GM21723 (cell line): Measurements from ENCODE around the gene ZNF274.
"Not testable (repeated sequence)": the region's sequence is repeated elsewhere in the genome, so short reads cannot be mapped to it uniquely, and the experiment has no call there.

ENCODE experiments used
- ATAC-seq: cut with Tn5 transposase; IDR thresholded peaks from one replicate; pipeline ENCODE4 v1.9.1; 2021; ENCODE audit warnings: mild to moderate bottlenecking, moderate library complexity; ENCODE audit not compliant: unreplicated experiment

ZNF274 gene

GRCh38 chr19:58212336-58213074 is 29.6 kb downstream of the ZNF274 start:
- no peak for ATAC-seq

- no peak for ATAC-seq
These were observed 30.2 kb downstream of the ZNF274 start for GRCh38 chr19:58213075-58213369.

GRCh38 chr19:58217069-58217481 is 34.2 kb downstream of the ZNF274 start:
- no peak for ATAC-seq

- ATAC-seq, result no peak
These were observed 34.9 kb downstream of the ZNF274 start for GRCh38 chr19:58217607-58218391.

GRCh38 chr19:58218899-58219298 is 36.0 kb downstream of the ZNF274 start:
- ATAC-seq, result no peak

- peak; percentile 37 for ATAC-seq
These were observed 45.2 kb downstream of the ZNF274 start for GRCh38 chr19:58227964-58228584.

- ATAC-seq, result peak; percentile 89
These were observed 45.9 kb downstream of the ZNF274 start, which contains the start of gene ZNF544 for GRCh38 chr19:58228585-58229254. ZNF544 (plus strand) TSS chr19:58228914; CDS start chr19:58244024, 15,110 bp downstream.

GRCh38 chr19:58229255-58229639 is 46.4 kb downstream of the ZNF274 start:
- ATAC-seq, result peak; percentile 14

- no peak for ATAC-seq
These were observed 54.5 kb downstream of the ZNF274 start for GRCh38 chr19:58237324-58237723.

GRCh38 chr19:58243351-58243750 is 60.5 kb downstream of the ZNF274 start:
- ATAC-seq, result no peak

- ATAC-seq, result no peak
These were observed 66.0 kb downstream of the ZNF274 start for GRCh38 chr19:58248886-58249285.

- ATAC-seq, result no peak
These were observed 69.3 kb downstream of the ZNF274 start for GRCh38 chr19:58252102-58252685.

- not testable (repeated sequence) for ATAC-seq
These were observed 75.4 kb downstream of the ZNF274 start for GRCh38 chr19:58258259-58258658.

- ATAC-seq, result no peak
These were observed 78.7 kb downstream of the ZNF274 start for GRCh38 chr19:58261600-58261967.

- ATAC-seq, result no peak
These were observed 79.4 kb downstream of the ZNF274 start for GRCh38 chr19:58261968-58262921.

GRCh38 chr19:58262922-58263296 is 80.0 kb downstream of the ZNF274 start:
- ATAC-seq, result no peak
